ENCODE results near the gene SNAPC2.
"Not testable (repeated sequence)": the region's sequence is repeated elsewhere in the genome, so short reads cannot be mapped to it uniquely, and the experiment has no call there.

Gene SNAPC2

DNA sequence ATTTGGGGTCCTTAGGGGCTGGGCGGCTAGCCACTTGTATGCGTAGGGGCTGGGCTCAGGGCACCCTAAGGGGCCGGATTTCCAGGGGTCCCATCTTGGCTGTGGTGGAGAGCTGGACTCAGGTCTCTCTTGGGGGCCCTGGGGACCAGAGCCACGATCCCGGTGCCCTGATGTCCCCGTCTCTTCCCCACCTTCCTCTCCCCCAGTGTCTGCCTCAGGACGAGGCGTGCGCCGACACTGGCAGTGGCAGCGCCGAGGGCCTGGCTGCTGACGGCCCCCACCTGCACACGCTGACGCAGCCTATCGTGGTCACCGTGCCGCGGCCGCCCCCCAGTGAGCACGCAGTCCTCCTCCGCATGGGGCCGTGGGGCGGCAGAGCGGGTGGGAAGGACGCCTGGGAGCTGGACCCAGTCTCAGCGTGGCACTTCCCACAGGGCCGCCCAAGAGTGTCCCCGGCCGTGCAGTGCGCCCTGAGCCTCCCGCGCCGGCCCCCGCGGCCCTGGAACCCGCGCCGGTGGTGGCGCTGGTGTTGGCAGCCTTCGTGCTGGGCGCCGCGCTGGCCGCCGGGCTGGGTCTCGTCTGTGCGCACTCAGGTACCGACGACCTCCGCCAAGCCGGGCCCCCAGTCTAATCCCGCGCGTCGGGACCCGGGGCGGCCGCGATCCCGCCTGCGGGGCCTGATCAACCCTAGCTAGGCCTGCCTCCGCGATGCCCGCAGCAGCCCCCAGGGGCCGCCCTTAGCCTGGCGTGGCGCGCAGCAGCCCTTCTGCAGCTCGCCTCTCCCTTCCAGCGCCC is 2.7 kb upstream of the SNAPC2 start:
- peaks cover 6% of the 10 kb centered on the region for H3K79me2 ChIP-seq (ENCODE audit: control insufficient read depth, insufficient read depth, low read length, unreplicated experiment)
- H3K36me3 ChIP-seq (ENCODE audit: insufficient read depth, low read length): no peaks in the 10 kb centered on the region
- no peaks in the 10 kb centered on the region for H3K27me3 ChIP-seq (ENCODE audit: insufficient read depth, low read length)
- H2AFZ ChIP-seq (ENCODE audit: low read length, unreplicated experiment): no peak overlapping the region
- H3K4me1 ChIP-seq (ENCODE audit: control insufficient read depth, insufficient read depth, low read length, unreplicated experiment): peaks cover 14% of the 10 kb centered on the region
- no peak overlapping the region for H3K27ac ChIP-seq (ENCODE audit: low read depth, low read length)
- peak overlapping the region; percentile 80 for H3K4me3 ChIP-seq (ENCODE audit: low read depth, low read length)

GRCh38 chr19:7918062-7918614 is 2.0 kb upstream of the SNAPC2 start:
- H2AFZ ChIP-seq (ENCODE audit: low read length, unreplicated experiment); H3K36me3 ChIP-seq (ENCODE audit: insufficient read depth, low read length); H3K79me2 ChIP-seq (ENCODE audit: control insufficient read depth, insufficient read depth, low read length, unreplicated experiment); H3K27ac ChIP-seq (ENCODE audit: low read depth, low read length); H3K27me3 ChIP-seq (ENCODE audit: insufficient read depth, low read length): not testable (repeated sequence)
- Histone ChIP-seq H3K4me3 (ENCODE audit: low read depth, low read length) (peak overlapping the region; percentile 80), H3K4me1 (ENCODE audit: control insufficient read depth, insufficient read depth, low read length, unreplicated experiment) (peaks cover 14% of the 10 kb centered on the region)

DNA sequence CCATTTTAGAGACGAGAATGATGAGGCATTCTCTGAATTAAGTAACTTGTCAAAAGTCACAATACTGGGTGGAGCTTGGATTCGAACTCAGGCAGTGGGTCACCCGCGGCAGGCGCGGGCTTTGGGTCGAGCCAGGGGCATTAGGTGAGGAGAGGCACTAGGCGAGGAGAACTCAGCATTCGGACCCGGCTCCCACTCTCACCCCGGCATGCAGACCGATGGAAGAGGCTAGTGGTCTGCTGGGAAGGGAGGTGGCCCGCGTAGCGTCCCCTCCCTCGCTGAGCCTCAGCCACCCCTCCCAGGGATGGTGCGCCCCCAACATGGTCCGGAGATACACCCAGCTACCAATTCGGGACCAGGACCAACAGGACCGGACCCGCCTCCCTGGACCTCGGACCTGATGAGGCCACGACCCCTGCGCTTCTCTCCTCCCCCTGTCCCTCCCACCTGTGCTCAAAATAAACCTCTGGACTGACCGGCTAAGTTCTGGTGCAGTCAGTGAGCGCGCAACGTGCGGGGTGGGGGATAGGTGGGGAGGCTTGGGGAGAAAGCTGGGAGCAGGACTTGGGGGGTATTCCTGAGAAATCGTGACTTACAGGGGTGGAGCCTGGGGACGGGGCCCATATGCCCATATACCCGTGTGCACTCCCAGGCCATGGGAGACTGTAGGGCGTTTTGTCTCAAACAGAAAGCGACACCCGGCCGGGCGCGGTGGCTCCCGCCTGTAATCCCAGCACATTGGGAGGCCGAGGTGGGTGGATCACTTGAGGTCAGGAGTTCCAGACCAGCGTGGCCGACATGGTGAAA is 1.3 kb upstream of the SNAPC2 start:
- Histone ChIP-seq H3K4me1 (ENCODE audit: control insufficient read depth, insufficient read depth, low read length, unreplicated experiment) (peaks cover 14% of the 10 kb centered on the region), H2AFZ (ENCODE audit: low read length, unreplicated experiment) (no peak overlapping the region), H3K27ac (ENCODE audit: low read depth, low read length) (no peak overlapping the region), H3K27me3 (ENCODE audit: insufficient read depth, low read length) (no peaks in the 10 kb centered on the region), H3K79me2 (ENCODE audit: control insufficient read depth, insufficient read depth, low read length, unreplicated experiment) (peaks cover 9% of the 10 kb centered on the region), H3K36me3 (ENCODE audit: insufficient read depth, low read length) (no peaks in the 10 kb centered on the region), H3K4me3 (ENCODE audit: low read depth, low read length) (no peak overlapping the region; the same call in 1 of the 2 replicates)

- Histone ChIP-seq H3K79me2 (ENCODE audit: control insufficient read depth, insufficient read depth, low read length, unreplicated experiment) (peaks cover 9% of the 10 kb centered on the region), H2AFZ (ENCODE audit: low read length, unreplicated experiment) (peak overlapping the region; percentile 38), H3K27ac (ENCODE audit: low read depth, low read length) (peak overlapping the region; percentile 85), H3K4me3 (ENCODE audit: low read depth, low read length) (peak overlapping the region; percentile 95), H3K36me3 (ENCODE audit: insufficient read depth, low read length) (no peaks in the 10 kb centered on the region), H3K4me1 (ENCODE audit: control insufficient read depth, insufficient read depth, low read length, unreplicated experiment) (peaks cover 14% of the 10 kb centered on the region), H3K27me3 (ENCODE audit: insufficient read depth, low read length) (no peaks in the 10 kb centered on the region)
Measured at GRCh38 chr19:7920519-7921301, 572 bp downstream of the SNAPC2 start.

DNA sequence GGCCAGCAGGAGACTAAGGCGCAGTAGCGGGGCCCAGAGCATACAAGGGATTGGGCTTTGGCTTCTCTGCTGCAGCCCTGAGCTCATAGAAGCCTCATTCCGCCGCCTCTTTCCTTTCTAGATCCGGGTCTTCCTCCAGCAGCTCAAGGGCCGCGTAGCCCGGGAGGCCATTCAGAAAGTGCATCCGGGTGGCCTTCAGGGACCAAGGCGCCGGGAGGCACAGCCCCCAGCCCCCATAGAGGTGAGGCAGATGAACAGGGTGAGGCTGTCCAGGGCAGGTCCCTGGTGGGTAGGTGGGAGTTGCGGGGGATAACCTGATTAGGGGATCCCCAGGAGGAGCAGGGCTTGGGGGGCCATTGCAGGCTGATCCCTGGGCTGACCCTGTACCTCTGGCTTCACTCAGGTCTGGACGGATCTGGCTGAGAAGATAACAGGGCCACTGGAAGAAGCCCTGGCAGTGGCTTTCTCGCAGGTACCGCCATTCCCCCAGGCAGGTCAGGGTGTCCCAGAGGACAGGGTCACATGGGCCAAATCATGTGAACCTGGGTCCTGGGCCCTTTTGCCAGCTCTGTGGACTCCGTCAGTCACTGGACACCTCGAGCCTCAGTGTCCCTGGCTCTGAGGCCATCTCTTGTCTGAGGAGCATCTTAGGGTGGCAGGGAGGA is 1.3 kb downstream of the SNAPC2 start:
- Histone ChIP-seq H2AFZ (ENCODE audit: low read length, unreplicated experiment) (peak overlapping the region; percentile 38), H3K27me3 (ENCODE audit: insufficient read depth, low read length) (no peaks in the 10 kb centered on the region), H3K36me3 (ENCODE audit: insufficient read depth, low read length) (no peaks in the 10 kb centered on the region), H3K4me1 (ENCODE audit: control insufficient read depth, insufficient read depth, low read length, unreplicated experiment) (peaks cover 14% of the 10 kb centered on the region), H3K79me2 (ENCODE audit: control insufficient read depth, insufficient read depth, low read length, unreplicated experiment) (peaks cover 9% of the 10 kb centered on the region), H3K27ac (ENCODE audit: low read depth, low read length) (peak overlapping the region; percentile 85), H3K4me3 (ENCODE audit: low read depth, low read length) (peak overlapping the region; percentile 85)

GRCh38 chr19:7921967-7922835 is 2.1 kb downstream of the SNAPC2 start:
- Histone ChIP-seq H3K4me1 (ENCODE audit: control insufficient read depth, insufficient read depth, low read length, unreplicated experiment) (peaks cover 14% of the 10 kb centered on the region), H2AFZ (ENCODE audit: low read length, unreplicated experiment) (no peak overlapping the region), H3K79me2 (ENCODE audit: control insufficient read depth, insufficient read depth, low read length, unreplicated experiment) (peaks cover 9% of the 10 kb centered on the region), H3K4me3 (ENCODE audit: low read depth, low read length) (peak overlapping the region; percentile 85), H3K27me3 (ENCODE audit: insufficient read depth, low read length) (no peaks in the 10 kb centered on the region), H3K36me3 (ENCODE audit: insufficient read depth, low read length) (no peaks in the 10 kb centered on the region), H3K27ac (ENCODE audit: low read depth, low read length) (no peak overlapping the region)

DNA sequence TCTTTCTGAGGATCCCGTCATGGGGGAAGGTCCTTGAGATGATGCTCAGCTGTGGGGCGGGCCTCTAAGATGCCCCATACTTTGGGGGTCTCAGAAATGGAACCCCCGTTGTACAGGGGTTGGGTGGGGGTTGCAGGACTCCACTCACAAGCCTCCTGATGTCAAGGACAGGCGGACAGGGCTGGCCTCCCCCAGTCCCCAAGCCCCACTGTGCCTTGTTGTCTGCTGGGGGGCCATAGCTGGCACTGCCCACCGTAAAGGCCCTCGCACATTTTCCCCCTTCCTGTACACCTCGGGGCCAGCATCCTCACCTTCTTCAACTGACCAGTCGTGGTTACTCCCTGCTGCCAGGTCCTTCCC is 2.7 kb downstream of the SNAPC2 start:
- Histone ChIP-seq H3K4me1 (ENCODE audit: control insufficient read depth, insufficient read depth, low read length, unreplicated experiment) (peaks cover 15% of the 10 kb centered on the region), H3K79me2 (ENCODE audit: control insufficient read depth, insufficient read depth, low read length, unreplicated experiment) (peaks cover 9% of the 10 kb centered on the region), H3K4me3 (ENCODE audit: low read depth, low read length) (no peak overlapping the region), H3K27ac (ENCODE audit: low read depth, low read length) (no peak overlapping the region), H3K36me3 (ENCODE audit: insufficient read depth, low read length) (no peaks in the 10 kb centered on the region), H2AFZ (ENCODE audit: low read length, unreplicated experiment) (no peak overlapping the region), H3K27me3 (ENCODE audit: insufficient read depth, low read length) (no peaks in the 10 kb centered on the region)

GRCh38 chr19:7923295-7924191 is 3.4 kb downstream of the SNAPC2 start:
- no peak overlapping the region for H3K4me3 ChIP-seq (ENCODE audit: low read depth, low read length)
- H3K27ac ChIP-seq (ENCODE audit: low read depth, low read length): no peak overlapping the region
- H3K4me1 ChIP-seq (ENCODE audit: control insufficient read depth, insufficient read depth, low read length, unreplicated experiment): peaks cover 23% of the 10 kb centered on the region
- H3K36me3 ChIP-seq (ENCODE audit: insufficient read depth, low read length): no peaks in the 10 kb centered on the region
- peaks cover 9% of the 10 kb centered on the region for H3K79me2 ChIP-seq (ENCODE audit: control insufficient read depth, insufficient read depth, low read length, unreplicated experiment)
- no peaks in the 10 kb centered on the region for H3K27me3 ChIP-seq (ENCODE audit: insufficient read depth, low read length)
- H2AFZ ChIP-seq (ENCODE audit: low read length, unreplicated experiment): no peak overlapping the region

DNA sequence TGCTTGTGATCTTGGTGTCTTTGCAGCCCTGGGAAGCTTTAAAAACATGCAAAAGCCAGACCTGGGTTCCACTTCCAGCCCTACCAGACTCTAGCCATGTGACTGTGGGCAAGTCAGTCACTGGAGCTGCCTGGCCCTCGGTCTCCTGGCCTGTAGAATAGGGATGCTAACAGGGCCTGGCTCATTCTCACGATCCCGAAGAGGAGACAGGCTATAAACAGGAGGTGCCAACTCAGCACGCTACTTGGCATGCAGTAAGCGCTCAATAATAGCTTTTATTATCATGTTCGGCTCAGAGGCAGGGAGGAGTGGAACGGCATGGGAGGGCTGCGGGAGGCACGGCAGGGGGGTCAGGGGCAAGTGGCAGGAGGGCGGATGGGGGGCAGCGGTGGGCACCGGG is 4.1 kb downstream of the SNAPC2 start:
- Histone ChIP-seq H3K79me2 (ENCODE audit: control insufficient read depth, insufficient read depth, low read length, unreplicated experiment) (peaks cover 9% of the 10 kb centered on the region), H2AFZ (ENCODE audit: low read length, unreplicated experiment) (no peak overlapping the region), H3K27me3 (ENCODE audit: insufficient read depth, low read length) (no peaks in the 10 kb centered on the region), H3K4me1 (ENCODE audit: control insufficient read depth, insufficient read depth, low read length, unreplicated experiment) (peaks cover 28% of the 10 kb centered on the region), H3K36me3 (ENCODE audit: insufficient read depth, low read length) (no peaks in the 10 kb centered on the region), H3K27ac (ENCODE audit: low read depth, low read length) (no peak overlapping the region), H3K4me3 (ENCODE audit: low read depth, low read length) (no peak overlapping the region)

Data from ACC112 (cell line).